HepG2 (cell line): Measurements from ENCODE around the gene DDRGK1. TPM values are rescaled to one million over a fixed set of nuclear protein-coding genes. Genes with fewer than 3 reads are reported as not detected.
A peak's percentile ranks its signal among the peaks of the same experiment; 100 is the strongest.

Experiments used
- ATAC-seq: fragments of 200-7000 bp; cut with Tn5 transposase; 3 replicates; pipeline ENCODE4 v1.9.1; 2020; ENCODE audit warnings: mild to moderate bottlenecking, moderate library complexity
- BruUV-seq: library from RNA; stranded (reverse); fragments of 400-500 nt; replicated peaks from 2 replicates; lab custom pipeline; 2021; lab: Mats Ljungman, UMichigan
- CTCF ChIA-PET: fragments of 300-600 bp; formaldehyde crosslinking; extraction: SDS; loops from one replicate; lab custom pipeline; 2021; ENCODE audit warnings: low total read pairs, inconsistent platforms, low intra/inter-chr PET ratio; lab: Yijun Ruan, JAX
- POLR2A ChIA-PET: fragments of 350-600 bp; sonication (Branson Sonifier 250); formaldehyde crosslinking; loops from one replicate; lab custom pipeline; 2020; ENCODE audit warnings: antibody characterized with exemption, inconsistent platforms; lab: Yijun Ruan, JAX
- DNase-seq: peaks from one replicate; pipeline ENCODE4 v3.0.0-alpha.2; 2015; ENCODE audit warnings: low spot score
- FAIRE-seq: peaks from 3 replicates; lab custom pipeline; 2011; peaks lifted over from hg19 to GRCh38; lab: Jason Lieb, UNC
- H2AFZ ChIP-seq: one replicate; pipeline ENCODE4 v1.6.1; 2011; ENCODE audit warnings: low read length, inconsistent platforms
- H3K27ac ChIP-seq: fragments of 300-600 bp; 3 replicates; pipeline ENCODE4 v1.8.0; 2011; ENCODE audit warnings: mixed run types, mild to moderate bottlenecking, mixed read lengths, low read length, inconsistent platforms; ENCODE audit not compliant: insufficient read depth; ENCODE audit errors: extremely low read length
- H3K27me3 ChIP-seq, 2 experiments: fragments of 200-600 bp in 1 of 2; 2 replicates in 1 of 2; 3 replicates in 1 of 2; pipeline versions ENCODE4 v1.6.0 to v1.8.0; 2011; ENCODE audit warnings: low read length in 2 of 2, mild to moderate bottlenecking in 2 of 2, moderate library complexity in 2 of 2, inconsistent platforms in 1 of 2; ENCODE audit not compliant: insufficient read depth in 2 of 2, control insufficient read depth in 1 of 2
- H3K36me3 ChIP-seq, 2 experiments: fragments of 200-600 bp in 1 of 2; replicated peaks in 1 of 2; 2 replicates in 1 of 2; 3 replicates in 1 of 2; pipeline versions ENCODE4 v1.5.1 to v1.8.0; 2011; ENCODE audit warnings: low read length in 2 of 2, inconsistent platforms in 1 of 2; ENCODE audit not compliant: insufficient read depth in 2 of 2, control insufficient read depth in 1 of 2
- H3K4me1 ChIP-seq: 2 replicates; pipeline ENCODE4 v1.5.1; 2012; ENCODE audit warnings: low read length, inconsistent platforms; ENCODE audit not compliant: insufficient read depth
- H3K4me2 ChIP-seq: 2 replicates; pipeline ENCODE4 v1.6.0; 2011; ENCODE audit warnings: low read depth, low read length, inconsistent platforms
- H3K4me3 ChIP-seq, 3 experiments: fragments of 200-600 bp in 1 of 3; sonication (generic), shearing (Covaris generic) in 1 of 3; replicated peaks in 1 of 3; 2 replicates each; pipeline ENCODE4 v1.5.1; 2011 to 2016; ENCODE audit warnings: low read length in 3 of 3, inconsistent platforms in 2 of 3, low read depth in 2 of 3, mild to moderate bottlenecking in 2 of 3, control low read depth in 1 of 3, mixed read lengths in 1 of 3; ENCODE audit not compliant: insufficient read depth in 1 of 3
- H3K79me2 ChIP-seq: one replicate; pipeline ENCODE4 v1.6.1; 2011; ENCODE audit warnings: low read length, inconsistent platforms; ENCODE audit not compliant: insufficient read depth
- H3K9ac ChIP-seq: 2 replicates; pipeline ENCODE4 v1.6.0; 2011; ENCODE audit warnings: mild to moderate bottlenecking, low read depth, low read length, inconsistent platforms; ENCODE audit not compliant: insufficient read depth
- H3K9me3 ChIP-seq: 2 replicates; pipeline ENCODE4 v1.5.1; 2012; ENCODE audit warnings: mild to moderate bottlenecking, low read length
- H4K20me1 ChIP-seq: 2 replicates; pipeline ENCODE4 v1.6.0; 2011; ENCODE audit warnings: inconsistent platforms, mild to moderate bottlenecking, low read length, moderate library complexity; ENCODE audit not compliant: insufficient read depth
- DNMT3B ChIP-seq: conservative IDR thresholded peaks from 2 replicates; pipeline ENCODE4 v1.6.1; 2016; ENCODE audit warnings: missing biosample characterization, control low read depth
- FOXM1 ChIP-seq: sonication (generic); formaldehyde crosslinking; IDR thresholded peaks from 2 replicates; pipeline ENCODE4 v1.5.0; 2020; ENCODE audit warnings: missing genetic modification reagents
- HNRNPLL ChIP-seq: fragments of 200-400 bp; formaldehyde crosslinking; IDR thresholded peaks from 2 replicates; pipeline ENCODE4 v1.6.1; 2017; ENCODE audit warnings: mild to moderate bottlenecking, low read depth, low read length; ENCODE audit not compliant: poor library complexity, severe bottlenecking
- HOXA5 ChIP-seq: sonication (generic); formaldehyde crosslinking; IDR thresholded peaks from 2 replicates; pipeline ENCODE4 v1.4.0; 2020; ENCODE audit warnings: missing genetic modification reagents
- POLR2AphosphoS5 ChIP-seq: IDR thresholded peaks from 2 replicates; pipeline ENCODE4 v1.6.1; 2012; ENCODE audit warnings: low read depth, low read length
- TFE3 ChIP-seq: IDR thresholded peaks from 2 replicates; pipeline ENCODE4 v1.6.1; 2016
- YY1 ChIP-seq: IDR thresholded peaks from 2 replicates; pipeline ENCODE4 v1.6.1; 2011; ENCODE audit warnings: low read length, low read depth, moderate library complexity, mild to moderate bottlenecking; ENCODE audit not compliant: insufficient read depth, insufficient replicate concordance
- ZBTB37 ChIP-seq: sonication (generic); formaldehyde crosslinking; IDR thresholded peaks from 2 replicates; pipeline ENCODE4 v1.4.0; 2020; ENCODE audit warnings: mild to moderate bottlenecking, missing genetic modification reagents
- ZFP82 ChIP-seq: sonication (generic); formaldehyde crosslinking; IDR thresholded peaks from 2 replicates; pipeline ENCODE4 v1.5.1; 2020; ENCODE audit warnings: mild to moderate bottlenecking, missing genetic modification reagents, borderline replicate concordance
- ZNF317 ChIP-seq: sonication (generic); formaldehyde crosslinking; IDR thresholded peaks from 2 replicates; pipeline ENCODE4 v1.5.0; 2020; ENCODE audit warnings: mild to moderate bottlenecking, missing genetic modification reagents
- ZNF33A ChIP-seq: sonication (generic); formaldehyde crosslinking; IDR thresholded peaks from 2 replicates; pipeline ENCODE4 v1.5.1; 2020; ENCODE audit warnings: missing genetic modification reagents, mild to moderate bottlenecking, moderate library complexity, borderline replicate concordance
- ZNF549 ChIP-seq: sonication (generic); formaldehyde crosslinking; IDR thresholded peaks from 2 replicates; pipeline ENCODE4 v1.5.0; 2020; ENCODE audit warnings: missing genetic modification reagents
- ZNF558 ChIP-seq: sonication (generic); formaldehyde crosslinking; IDR thresholded peaks from 2 replicates; pipeline ENCODE4 v1.9.0; 2022; ENCODE audit warnings: mild to moderate bottlenecking, missing genetic modification reagents, borderline replicate concordance
- ZNF564 ChIP-seq: sonication (generic); formaldehyde crosslinking; IDR thresholded peaks from 2 replicates; pipeline ENCODE4 v1.8.1; 2023; ENCODE audit warnings: mild to moderate bottlenecking, missing genetic modification reagents
- ZNF780A ChIP-seq: sonication (generic); formaldehyde crosslinking; IDR thresholded peaks from 2 replicates; pipeline ENCODE4 v1.8.0; 2022; ENCODE audit warnings: mild to moderate bottlenecking, missing genetic modification reagents, moderate library complexity
- ZSCAN12 ChIP-seq: sonication (generic); formaldehyde crosslinking; IDR thresholded peaks from 2 replicates; pipeline ENCODE4 v1.9.0; 2021; ENCODE audit warnings: mild to moderate bottlenecking, missing genetic modification reagents
- ZSCAN20 ChIP-seq: sonication (generic); formaldehyde crosslinking; IDR thresholded peaks from 2 replicates; pipeline ENCODE4 v1.4.0; 2020; ENCODE audit warnings: missing genetic modification reagents, mild to moderate bottlenecking, borderline replicate concordance
- WGBS: methylation state at CpG from one replicate; pipeline ENCODE4 v1.1.6; 2017; ENCODE audit warnings: low lambda C conversion rate; 5-methylcytosine and 5-hydroxymethylcytosine counted together
- in situ Hi-C: cut with HindIII; loops from 2 replicates; pipeline ENCODE4 v1.10.0; 2017; ENCODE audit warnings: low pct_unique_long_range_greater_than_20kb; ENCODE audit not compliant: extremely low pct_ligation_motif_present
- intact Hi-C: fragments of 100-400 bp; cut with micrococcal nuclease; formaldehyde crosslinking; loops from one replicate; pipeline ENCODE4 v1.10.0; 2022; ENCODE audit not compliant: unreplicated experiment
- polyA plus RNA-seq, 8 experiments: library from polyadenylated mRNA; depleted of rRNA in 3 of 8; stranded (reverse) in 7 of 8; unstranded in 1 of 8; fragments of >200 nt; fragmentation: Illumina TruSeq in 4 of 8; extraction: Trizol in 4 of 8; gene quantifications; 2 replicates each; pipeline versions ENCODE4 v1.2.1 to v1.2.3, GENCODE V29; 2011 to 2016; ENCODE audit warnings: low read depth in 4 of 8, missing spikeins in 1 of 8, mixed read lengths in 1 of 8; ENCODE audit not compliant: insufficient read depth in 1 of 8
- total RNA-seq, 5 experiments: library from RNA; depleted of rRNA; stranded (reverse); fragments of >200 nt; fragmentation: Illumina TruSeq; extraction: Trizol; gene quantifications; 2 replicates each; pipeline ENCODE4 v1.2.3, GENCODE V29; 2016; ENCODE audit warnings: low read depth in 1 of 5
- TF ChIP-seq, protein P1 (sequence below): sonication (generic); formaldehyde crosslinking; IDR thresholded peaks from 2 replicates; pipeline ENCODE4 v1.8.1; 2023; ENCODE audit warnings: missing genetic modification reagents, inconsistent platforms, borderline replicate concordance

The DDRGK1 gene
- total and polyA plus RNA-seq, 2 of the 13 experiments (the other 11 are each of a cell fraction or from before 2014, with no cell fraction given) = 96.7 to 149 TPM

DNA sequence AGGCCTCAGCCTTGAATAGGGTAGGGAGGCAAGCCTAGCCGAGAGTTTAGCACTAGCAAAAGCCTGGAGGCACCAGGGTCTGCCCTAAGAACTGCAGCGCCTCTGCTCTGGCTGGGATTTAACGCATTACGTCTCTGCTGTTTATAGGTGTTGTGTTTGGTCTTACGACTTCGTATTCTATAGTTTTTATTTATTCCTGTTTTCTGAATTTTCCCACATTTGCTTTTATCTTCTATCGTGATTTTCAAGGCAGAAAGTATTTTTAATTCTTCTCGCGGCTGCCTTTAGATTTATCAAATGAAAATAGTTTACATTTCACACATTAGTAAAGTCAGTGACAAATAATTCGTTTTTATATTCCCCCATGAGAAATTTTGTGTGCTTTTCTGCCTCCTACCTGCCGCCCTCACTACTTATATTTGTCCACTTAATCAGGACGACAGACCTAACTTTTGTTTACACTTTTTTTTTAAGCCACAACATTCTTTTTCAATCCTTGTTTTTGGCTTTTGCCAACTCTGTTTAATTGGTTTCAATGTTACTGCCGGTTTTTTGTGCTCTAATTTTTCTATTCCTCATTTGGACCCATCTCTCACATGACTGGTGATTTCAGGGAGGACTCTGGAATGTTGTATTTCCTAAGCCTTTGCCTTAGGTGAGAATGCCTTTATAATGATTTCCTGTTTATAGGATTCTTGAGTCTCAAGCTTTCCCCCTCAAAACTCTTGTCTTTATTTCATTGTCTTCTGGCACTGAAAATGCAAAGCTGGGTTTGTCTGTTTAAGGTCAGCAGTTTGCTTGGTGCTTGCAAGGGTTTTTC, 29.8 kb downstream of the DDRGK1 start:
- POLR2A ChIA-PET = interaction anchor here (0.8 to 1.0 kb wide), 6 partner anchors 10 to 52 kb away, joined by 3 to 7 read pairs (median 4); partner anchors contain the start of genes FASTKD5 and UBOX5
- Histone ChIP-seq H3K27me3 (no peaks in the 10 kb centered on the region; a peak in 1 of 5 replicates), H3K9ac (peak overlapping the region; percentile 92), H3K27ac (peak overlapping the region; percentile 92), H3K36me3 (no peaks in the 10 kb centered on the region; a peak in 2 of 5 replicates), H3K79me2 (peaks cover 14% of the 10 kb centered on the region), H3K4me2 (peak overlapping the region; percentile 79), H2AFZ (no peak overlapping the region), H3K4me1 (peaks cover 45% of the 10 kb centered on the region), H3K9me3 (no peaks in the 10 kb centered on the region), H4K20me1 (no peaks in the 10 kb centered on the region), H3K4me3 (peak overlapping the region; percentile 85 to 99 (median 94))
- 2% methylated on average over 13 of the region's 13 CpGs for WGBS
- intact Hi-C loops = loop anchor here (1.0 to 5.0 kb wide), 4 partner anchors 34 to 122 kb away; partner anchors contain the start of gene ITPA
- ATAC-seq = peak; percentile 59
- CTCF ChIA-PET = no interaction called here
- in situ Hi-C loops = no loop called here
- TSS peak; percentile 64 for BruUV-seq
- peak; percentile 51 for FAIRE-seq
- no peak for DNase-seq
- TF ChIP-seq ZNF317 (CRISPR knock-in tag) (0 out of 2 replicates have a peak, but pooled peaks have one; percentile 36), ZSCAN12 (CRISPR knock-in tag) (0 out of 2 replicates have a peak, but pooled peaks have one; percentile 36), ZNF549 (CRISPR knock-in tag) (peak; percentile 18; the same call in 1 of the 2 replicates), ZSCAN20 (CRISPR knock-in tag) (0 out of 2 replicates have a peak, but pooled peaks have one; percentile 74), ZBTB37 (peak; percentile 53; the same call in 1 of the 2 replicates), ZNF33A (CRISPR knock-in tag) (0 out of 2 replicates have a peak, but pooled peaks have one; percentile 74), ZNF780A (CRISPR knock-in tag) (no peak), ZNF564 (CRISPR knock-in tag) (0 out of 2 replicates have a peak, but pooled peaks have one; percentile 1), YY1 (no peak), DNMT3B (CRISPR knock-in tag) (peak; percentile 8), FOXM1 (CRISPR knock-in tag) (no peak), POLR2AphosphoS5 (0 out of 2 replicates have a peak, but pooled peaks have one; percentile 10), TFE3 (CRISPR knock-in tag) (peak; percentile 30; the same call in 1 of the 2 replicates), ZNF558 (CRISPR knock-in tag) (0 out of 2 replicates have a peak, but pooled peaks have one; percentile 59), HOXA5 (CRISPR knock-in tag) (no peak; the same call in 1 of the 2 replicates), ZFP82 (CRISPR knock-in tag) (peak; percentile 88; the same call in 1 of the 2 replicates), HNRNPLL (no peak)
- TF ChIP-seq, protein P1, sequence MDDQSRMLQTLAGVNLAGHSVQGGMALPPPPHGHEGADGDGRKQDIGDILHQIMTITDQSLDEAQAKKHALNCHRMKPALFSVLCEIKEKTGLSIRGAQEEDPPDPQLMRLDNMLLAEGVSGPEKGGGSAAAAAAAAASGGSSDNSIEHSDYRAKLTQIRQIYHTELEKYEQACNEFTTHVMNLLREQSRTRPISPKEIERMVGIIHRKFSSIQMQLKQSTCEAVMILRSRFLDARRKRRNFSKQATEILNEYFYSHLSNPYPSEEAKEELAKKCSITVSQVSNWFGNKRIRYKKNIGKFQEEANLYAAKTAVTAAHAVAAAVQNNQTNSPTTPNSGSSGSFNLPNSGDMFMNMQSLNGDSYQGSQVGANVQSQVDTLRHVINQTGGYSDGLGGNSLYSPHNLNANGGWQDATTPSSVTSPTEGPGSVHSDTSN (CRISPR knock-in tag) = no peak
